Ascending aorta (tissue), 2 donors: ENCODE measurements around the gene NHSL1. TPM values are rescaled to one million over a fixed set of nuclear protein-coding genes. Genes with fewer than 3 reads are reported as not detected.

Experiments
- DNase-seq, 2 donors: peaks; one replicate each; pipeline ENCODE4 v3.0.0-alpha.2; 2019; ENCODE audit warnings: low spot score in 2 of 2
- H3K27ac ChIP-seq, 2 donors: fragments of 200-600 bp; sonication (generic); one replicate each; pipeline ENCODE4 v1.5.1; 2016 to 2017; ENCODE audit warnings: mild to moderate bottlenecking in 1 of 2
- H3K27me3 ChIP-seq: fragments of 200-600 bp; sonication (generic); one replicate; pipeline ENCODE4 v1.5.1; 2017
- H3K36me3 ChIP-seq, 2 donors: fragments of 200-600 bp; sonication (generic); one replicate each; pipeline ENCODE4 v1.5.1; 2016
- H3K4me1 ChIP-seq, 2 donors: fragments of 200-600 bp; sonication (generic); one replicate each; pipeline ENCODE4 v1.5.1; 2016 to 2017; ENCODE audit warnings: mild to moderate bottlenecking in 1 of 2
- H3K4me3 ChIP-seq, 2 donors: fragments of 200-600 bp; sonication (generic); one replicate each; pipeline ENCODE4 v1.5.1; 2016 to 2017; ENCODE audit warnings: mild to moderate bottlenecking in 1 of 2
- H3K9me3 ChIP-seq, 2 donors: fragments of 200-600 bp; sonication (generic); one replicate each; pipeline ENCODE4 v1.5.1; 2016
- intact Hi-C: fragments of 100-400 bp; cut with DNase I; formaldehyde crosslinking; loops from one replicate; pipeline ENCODE4 v1.15.1; 2023
- total RNA-seq: library from RNA; depleted of rRNA; stranded (reverse); fragments of >200 nt; gene quantifications from one replicate; pipeline ENCODE4 v1.1.0, GENCODE V29; 2016
- TF ChIP-seq, protein P1 (sequence below), 3 experiments: fragments of 200-600 bp in 2 of 3; fragments of 450-650 bp in 1 of 3; sonication (generic) in 2 of 3; IDR thresholded peaks; one replicate each; pipeline ENCODE4 v1.5.1; 2016 to 2019; ENCODE audit warnings: antibody characterized with exemption in 3 of 3, mild to moderate bottlenecking in 1 of 3, moderate library complexity in 1 of 3

NHSL1 gene
- total RNA-seq, 1 donor from 2014 or later = 10.4 TPM

DNA sequence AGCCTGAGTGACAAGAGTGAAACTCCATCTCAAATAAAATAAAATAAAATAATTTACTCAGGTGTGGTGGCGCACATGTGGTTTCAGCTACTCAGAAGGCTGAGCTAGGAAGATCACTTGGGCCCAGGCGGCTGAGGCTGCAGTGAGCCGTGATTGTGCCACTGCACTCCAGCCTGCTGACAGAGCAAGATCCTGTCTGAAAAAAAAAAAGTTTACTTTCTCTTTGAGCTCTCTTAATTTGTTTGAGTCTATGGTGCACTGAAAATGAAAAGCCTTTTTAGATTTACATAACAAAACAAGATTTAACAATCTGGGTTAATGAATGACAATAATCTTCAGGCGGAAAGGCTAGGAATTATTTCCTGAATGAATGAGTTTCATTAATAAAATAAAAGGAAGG is 23.3 kb upstream of the NHSL1 start:
- Histone ChIP-seq H3K4me3 (no peak overlapping the region), H3K27me3 (no peaks in the 10 kb centered on the region), H3K4me1 (no peaks in the 10 kb centered on the region), H3K36me3 (no peaks in the 10 kb centered on the region), H3K27ac (no peak overlapping the region), H3K9me3 (no peaks in the 10 kb centered on the region)
- DNase-seq = no peak
- TF ChIP-seq, protein P1, sequence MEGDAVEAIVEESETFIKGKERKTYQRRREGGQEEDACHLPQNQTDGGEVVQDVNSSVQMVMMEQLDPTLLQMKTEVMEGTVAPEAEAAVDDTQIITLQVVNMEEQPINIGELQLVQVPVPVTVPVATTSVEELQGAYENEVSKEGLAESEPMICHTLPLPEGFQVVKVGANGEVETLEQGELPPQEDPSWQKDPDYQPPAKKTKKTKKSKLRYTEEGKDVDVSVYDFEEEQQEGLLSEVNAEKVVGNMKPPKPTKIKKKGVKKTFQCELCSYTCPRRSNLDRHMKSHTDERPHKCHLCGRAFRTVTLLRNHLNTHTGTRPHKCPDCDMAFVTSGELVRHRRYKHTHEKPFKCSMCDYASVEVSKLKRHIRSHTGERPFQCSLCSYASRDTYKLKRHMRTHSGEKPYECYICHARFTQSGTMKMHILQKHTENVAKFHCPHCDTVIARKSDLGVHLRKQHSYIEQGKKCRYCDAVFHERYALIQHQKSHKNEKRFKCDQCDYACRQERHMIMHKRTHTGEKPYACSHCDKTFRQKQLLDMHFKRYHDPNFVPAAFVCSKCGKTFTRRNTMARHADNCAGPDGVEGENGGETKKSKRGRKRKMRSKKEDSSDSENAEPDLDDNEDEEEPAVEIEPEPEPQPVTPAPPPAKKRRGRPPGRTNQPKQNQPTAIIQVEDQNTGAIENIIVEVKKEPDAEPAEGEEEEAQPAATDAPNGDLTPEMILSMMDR (IDR thresholded peaks at IDR 0.05) = no peak
- intact Hi-C loops = no loop called here

DNA sequence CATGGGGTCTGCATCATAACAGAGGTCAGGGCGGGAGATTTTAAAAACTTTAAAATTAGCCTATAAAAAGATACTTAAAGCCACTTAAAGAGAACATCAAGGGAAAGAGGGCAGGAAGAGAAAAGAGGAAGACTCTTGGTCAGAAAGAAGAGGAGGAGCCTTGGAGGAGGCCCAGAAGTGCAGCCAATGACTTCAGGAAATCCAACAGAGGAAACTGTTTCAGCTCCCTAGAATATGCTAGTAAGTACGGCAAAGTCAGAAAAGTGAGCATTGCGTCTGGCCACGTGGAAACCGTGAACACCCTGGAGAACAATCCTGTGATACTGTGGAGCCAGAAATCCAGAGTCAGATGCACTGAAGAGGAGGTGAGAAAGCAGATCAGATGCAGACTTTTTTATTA is 22.5 kb upstream of the NHSL1 start:
- intact Hi-C loops = no loop called here
- H3K27ac ChIP-seq = no peak overlapping the region
- TF ChIP-seq, protein P1 (IDR thresholded peaks at IDR 0.05) = no peak
- H3K9me3 ChIP-seq = no peaks in the 10 kb centered on the region
- no peak overlapping the region for H3K4me3 ChIP-seq
- no peaks in the 10 kb centered on the region for H3K36me3 ChIP-seq
- no peaks in the 10 kb centered on the region for H3K4me1 ChIP-seq
- no peak for DNase-seq
- H3K27me3 ChIP-seq = no peaks in the 10 kb centered on the region

DNA sequence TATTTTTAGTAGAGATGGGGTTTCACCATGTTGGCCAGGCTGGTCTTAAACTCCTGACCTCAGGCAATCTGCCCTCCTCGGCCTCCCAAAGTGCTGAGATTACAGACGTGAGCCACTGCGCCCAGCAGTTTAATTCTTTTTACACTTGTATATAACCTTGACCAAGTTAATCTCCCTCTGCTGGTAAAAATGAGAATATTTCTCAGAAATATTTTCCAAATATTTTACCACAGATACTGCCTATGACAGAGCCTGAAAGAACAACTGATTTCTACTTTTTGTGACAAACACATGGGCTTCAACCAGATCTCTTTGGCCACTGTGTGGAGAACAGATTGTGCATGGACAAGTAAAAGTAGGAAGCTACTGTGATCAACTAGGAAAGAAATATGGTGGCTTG is 21.2 kb upstream of the NHSL1 start:
- TF ChIP-seq, protein P1 (IDR thresholded peaks at IDR 0.05) = peak in 2 of 3 experiments; percentile 17 to 39
- Histone ChIP-seq H3K9me3 (no peaks in the 10 kb centered on the region), H3K27ac (no peak overlapping the region), H3K27me3 (no peaks in the 10 kb centered on the region), H3K4me3 (no peak overlapping the region), H3K36me3 (no peaks in the 10 kb centered on the region), H3K4me1 (no peaks in the 10 kb centered on the region)
- intact Hi-C loops = no loop called here
- no peak for DNase-seq

DNA sequence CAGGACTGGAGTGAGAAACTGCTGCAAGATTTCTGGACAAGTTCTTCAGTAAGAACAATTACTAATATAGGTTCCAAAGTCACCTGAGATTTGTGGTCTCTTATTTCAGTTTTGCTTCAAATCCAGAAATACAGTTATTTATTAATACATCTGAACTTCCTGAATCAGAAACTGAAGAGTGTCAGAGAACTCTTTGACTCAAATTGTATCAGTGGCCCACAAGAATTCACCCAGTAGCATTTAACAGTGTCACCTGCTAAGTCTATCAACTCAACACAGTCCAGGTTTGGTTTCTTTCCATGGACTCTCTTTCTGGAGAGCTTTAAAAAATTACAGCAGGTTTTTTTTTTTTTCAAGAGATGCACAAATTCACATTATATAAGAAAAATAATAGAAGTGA is 18.8 kb upstream of the NHSL1 start:
- Histone ChIP-seq H3K36me3 (no peaks in the 10 kb centered on the region), H3K27me3 (no peaks in the 10 kb centered on the region), H3K27ac (no peak overlapping the region), H3K4me1 (no peaks in the 10 kb centered on the region), H3K4me3 (no peak overlapping the region), H3K9me3 (no peaks in the 10 kb centered on the region)
- TF ChIP-seq, protein P1 (IDR thresholded peaks at IDR 0.05) = no peak
- intact Hi-C loops = loop anchor here (5.0 kb wide), 1 partner anchor 91 kb away; no protein-coding TSS in a partner anchor
- DNase-seq = no peak

DNA sequence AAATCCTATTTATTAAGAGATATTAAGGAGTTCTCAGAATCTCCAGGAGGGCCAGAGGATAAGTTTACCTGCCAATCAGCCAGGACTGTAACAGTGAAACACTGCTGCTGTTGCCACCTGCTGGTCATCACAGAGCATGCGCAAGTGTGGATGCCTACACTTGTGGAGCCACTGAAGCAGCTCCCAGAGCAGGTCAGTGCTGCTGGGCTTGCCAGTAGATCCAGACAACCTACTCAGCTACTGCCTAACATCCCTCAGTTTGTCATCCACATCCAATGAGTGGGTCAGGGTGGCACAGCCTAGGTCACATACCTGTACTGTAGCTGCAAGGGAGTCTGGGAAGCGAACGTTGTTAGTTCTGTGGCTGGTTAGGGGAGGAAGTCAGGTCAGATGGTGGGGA is 18.3 kb upstream of the NHSL1 start:
- H3K4me1 ChIP-seq = no peaks in the 10 kb centered on the region
- H3K27ac ChIP-seq = no peak overlapping the region
- TF ChIP-seq, protein P1 (IDR thresholded peaks at IDR 0.05) = peak in 2 of 3 experiments; percentile 54 to 59
- H3K27me3 ChIP-seq = no peaks in the 10 kb centered on the region
- H3K4me3 ChIP-seq = no peak overlapping the region
- H3K9me3 ChIP-seq = no peaks in the 10 kb centered on the region
- DNase-seq = no peak
- intact Hi-C loops = loop anchor here (1.0 to 5.0 kb wide), 2 partner anchors 90 to 401 kb away; no protein-coding TSS in a partner anchor
- no peaks in the 10 kb centered on the region for H3K36me3 ChIP-seq
